Duodenal mucosa (tissue), 2 donors: ENCODE measurements around the gene CELA1.

Source experiments
- H3K27ac ChIP-seq: one replicate; pipeline ENCODE4 v1.7.0; 2013; ENCODE audit warnings: low read depth, low read length
- H3K27me3 ChIP-seq, 2 donors: one replicate each; pipeline ENCODE4 v1.7.0; 2013; ENCODE audit warnings: low read length in 2 of 2, control low read depth in 1 of 2; ENCODE audit not compliant: insufficient read depth in 2 of 2, control insufficient read depth in 1 of 2
- H3K36me3 ChIP-seq, 2 donors: one replicate each; pipeline ENCODE4 v1.7.0; 2013; ENCODE audit warnings: low read length in 2 of 2, control low read depth in 1 of 2; ENCODE audit not compliant: insufficient read depth in 2 of 2, control insufficient read depth in 1 of 2
- H3K4me1 ChIP-seq, 2 donors: one replicate each; pipeline ENCODE4 v1.7.0; 2013; ENCODE audit warnings: low read length in 2 of 2, control low read depth in 1 of 2; ENCODE audit not compliant: insufficient read depth in 2 of 2, control insufficient read depth in 1 of 2
- H3K4me3 ChIP-seq, 2 donors: one replicate each; pipeline ENCODE4 v1.7.0; 2013; ENCODE audit warnings: low read length in 2 of 2, low read depth in 1 of 2
- H3K9ac ChIP-seq, 2 donors: one replicate each; pipeline ENCODE4 v1.7.0; 2013; ENCODE audit warnings: low read length in 2 of 2, low read depth in 1 of 2
- H3K9me3 ChIP-seq, 2 donors: one replicate each; pipeline ENCODE4 v1.7.0; 2013; ENCODE audit warnings: low read length in 2 of 2, control low read depth in 1 of 2; ENCODE audit not compliant: control insufficient read depth in 1 of 2

The CELA1 gene

GRCh38 chr12:51346581-51346980 lies at the start of gene CELA1:
TSS of gene CELA1 (minus strand) at chr12:51346679. CDS start at chr12:51346638, 41 bp downstream.
- Histone ChIP-seq H3K36me3 (no peaks in the 10 kb centered on the region), H3K9me3 (no peaks in the 10 kb centered on the region), H3K4me1 (peaks cover 0 to under 1% of the 10 kb centered on the region in 2 donors), H3K4me3 (no peak within 1 kb of the TSS), H3K9ac (no peak within 1 kb of the TSS), H3K27ac (no peak within 1 kb of the TSS), H3K27me3 (no peaks in the 10 kb centered on the region)

DNA sequence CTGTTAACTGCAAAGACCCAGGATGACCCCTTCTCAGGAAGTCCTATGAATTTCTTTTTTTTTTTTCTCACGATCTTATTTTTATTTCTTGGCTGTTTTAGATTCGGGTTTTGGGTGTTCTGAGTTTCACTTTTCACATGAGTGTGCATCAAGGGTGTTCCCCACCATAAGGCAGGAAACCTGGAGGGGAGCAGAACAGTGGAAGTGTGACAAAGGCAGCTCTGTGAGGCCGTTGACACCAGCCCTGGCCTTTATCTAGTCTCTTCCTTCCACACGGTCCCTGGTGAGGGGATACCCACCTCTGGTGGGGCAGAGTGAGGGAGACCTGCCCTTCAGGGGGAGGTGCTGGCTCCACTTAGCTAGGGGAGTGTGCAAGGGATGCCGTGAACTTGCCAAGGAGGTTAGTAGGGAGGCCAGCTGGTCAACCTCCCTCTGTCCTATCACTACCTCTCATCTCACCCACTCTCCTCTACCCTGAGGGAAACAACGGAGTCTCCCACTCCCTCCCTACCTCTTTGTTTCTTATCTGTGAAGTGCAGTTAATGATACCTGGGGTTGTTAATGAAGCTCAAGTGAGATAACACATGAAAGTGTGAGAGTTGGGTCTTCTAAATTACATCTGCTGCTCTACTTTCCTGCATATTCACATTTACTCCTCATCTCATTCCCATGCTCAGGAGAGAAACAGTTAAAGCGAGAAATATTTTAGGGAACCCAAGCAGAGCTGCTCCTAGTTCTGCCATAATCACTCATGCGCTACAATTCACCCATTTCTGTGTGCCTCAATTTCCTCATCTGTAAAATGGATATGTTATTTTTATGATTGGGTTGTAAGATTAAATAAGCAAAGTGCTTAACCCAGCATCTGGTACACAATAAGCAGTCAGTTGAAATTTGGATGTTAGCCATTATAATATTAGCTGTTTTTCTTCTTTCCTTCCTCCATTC lies 49.1 kb upstream of the CELA1 start:
- H3K9ac ChIP-seq, result peak overlapping the region in 1 of 2 donors; percentile 54
- H3K27me3 ChIP-seq, result no peaks in the 10 kb centered on the region
- no peaks in the 10 kb centered on the region for H3K9me3 ChIP-seq
- H3K36me3 ChIP-seq, result no peaks in the 10 kb centered on the region
- H3K4me1 ChIP-seq, result peaks cover 36 to 46% of the 10 kb centered on the region in 2 donors
- H3K27ac ChIP-seq, result no peak overlapping the region
- H3K4me3 ChIP-seq, result peak overlapping the region; percentile 10 to 33

DNA sequence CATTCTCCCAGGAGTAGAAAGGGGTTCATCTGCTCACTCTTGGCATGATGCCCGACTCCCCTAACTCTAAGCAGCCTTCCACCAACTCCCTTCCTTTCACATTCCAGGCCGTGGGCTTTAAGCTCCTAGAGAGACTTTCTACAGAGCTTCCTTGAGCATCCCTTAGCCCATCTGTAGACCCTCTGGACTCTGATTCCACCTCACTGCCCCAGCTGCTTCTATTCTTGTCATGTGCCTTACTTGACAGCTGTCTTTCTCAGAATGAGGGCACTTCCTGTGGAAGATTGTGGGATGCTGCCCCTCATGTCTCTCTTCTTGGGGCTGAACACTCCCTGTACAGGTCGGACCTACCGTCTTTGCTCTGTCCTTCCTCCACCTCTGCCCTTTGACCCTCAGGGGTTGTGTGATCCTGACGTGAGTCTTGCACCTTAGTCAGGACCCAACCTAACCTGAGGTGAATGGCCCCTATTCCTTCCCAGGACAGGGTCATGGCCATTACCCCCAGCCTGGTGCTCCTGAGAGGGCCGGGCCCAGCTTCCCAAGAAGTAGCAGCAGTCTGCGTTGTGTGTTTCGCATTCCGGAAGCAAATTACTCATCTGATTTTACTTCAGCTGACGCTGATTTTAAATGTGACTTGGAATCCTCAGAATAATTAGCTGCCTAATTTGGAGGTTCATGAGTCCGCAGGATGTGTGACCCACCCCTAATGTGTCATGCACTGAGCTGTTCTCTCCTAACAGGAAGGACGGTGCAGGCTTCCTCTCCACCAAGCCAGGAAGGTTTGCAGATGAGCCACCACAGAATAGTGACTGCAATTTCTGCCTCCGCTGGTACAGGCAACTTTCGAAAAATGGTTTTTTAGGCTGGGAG lies 47.4 kb upstream of the CELA1 start:
- Histone ChIP-seq H3K27me3 (no peaks in the 10 kb centered on the region), H3K27ac (no peak overlapping the region), H3K4me1 (peaks cover 40 to 44% of the 10 kb centered on the region in 2 donors)

DNA sequence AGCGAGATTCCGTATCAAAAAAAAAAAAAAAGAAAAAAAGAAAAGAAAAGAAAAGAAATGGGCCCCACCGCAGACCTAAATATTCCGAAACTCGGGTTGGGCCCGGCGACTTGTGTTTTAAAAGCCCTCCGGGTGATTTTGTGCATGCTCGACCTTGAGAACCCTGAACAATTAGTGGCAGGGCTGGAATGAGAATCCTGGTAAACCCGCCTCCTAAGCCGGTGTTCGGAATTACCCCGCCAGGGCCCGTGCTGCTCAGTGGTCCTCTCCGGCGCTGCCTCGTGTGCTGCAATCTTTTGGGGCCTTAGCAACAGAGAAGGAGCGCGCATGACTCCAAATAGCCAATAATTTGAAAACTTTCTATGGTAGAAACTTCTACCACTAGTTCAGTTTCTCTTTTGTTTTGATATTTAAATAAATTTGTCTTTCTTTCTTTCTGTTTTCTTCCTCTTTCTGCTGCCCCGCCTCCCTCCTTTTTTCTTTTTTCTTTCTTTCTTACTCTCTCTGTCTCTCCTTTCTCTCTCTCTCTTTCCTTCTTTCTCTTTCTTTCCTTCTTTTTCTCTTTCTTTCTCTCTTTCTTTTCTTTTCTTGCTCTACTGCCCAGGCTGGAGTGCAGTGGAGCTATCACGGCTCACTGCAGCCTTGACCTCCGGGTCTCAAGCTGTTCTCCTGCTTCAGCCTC lies 46.2 kb upstream of the CELA1 start:
- Histone ChIP-seq H3K9me3 (no peaks in the 10 kb centered on the region), H3K27me3 (no peaks in the 10 kb centered on the region), H3K9ac (peak overlapping the region in 1 of 2 donors; percentile 28), H3K36me3 (no peaks in the 10 kb centered on the region), H3K27ac (no peak overlapping the region), H3K4me3 (peak overlapping the region; percentile 59 to 78), H3K4me1 (peaks cover 36 to 47% of the 10 kb centered on the region in 2 donors)

More for the DNA sequence above, 47.4 kb upstream of the CELA1 start:
- H3K4me3 ChIP-seq, result peak overlapping the region; percentile 29 to 32
- no peaks in the 10 kb centered on the region for H3K36me3 ChIP-seq
- H3K9ac ChIP-seq, result no peak overlapping the region
- H3K9me3 ChIP-seq, result no peaks in the 10 kb centered on the region

- H3K9me3 ChIP-seq, result no peaks in the 10 kb centered on the region
- no peaks in the 10 kb centered on the region for H3K36me3 ChIP-seq
- H3K27me3 ChIP-seq, result no peaks in the 10 kb centered on the region
- H3K4me3 ChIP-seq, result peak within 1 kb of the TSS; percentile 78 to 84
- H3K4me1 ChIP-seq, result peaks cover 35 to 47% of the 10 kb centered on the region in 2 donors
- peak within 1 kb of the TSS; percentile 29 for H3K27ac ChIP-seq
- H3K9ac ChIP-seq, result peak within 1 kb of the TSS; percentile 72 to 76
These were observed 45.0 kb upstream of the CELA1 start, which contains the start of gene GALNT6 for GRCh38 chr12:51391283-51392123. TSS of gene GALNT6 (minus strand) at chr12:51391406. CDS start at chr12:51379781, 11,625 bp downstream.

GRCh38 chr12:51390891-51391282 lies 44.4 kb upstream of the CELA1 start:
- Histone ChIP-seq H3K27ac (peak overlapping the region; percentile 24), H3K4me3 (peak overlapping the region; percentile 78 to 84), H3K36me3 (no peaks in the 10 kb centered on the region), H3K9ac (peak overlapping the region; percentile 72 to 76), H3K9me3 (no peaks in the 10 kb centered on the region), H3K4me1 (peaks cover 32 to 47% of the 10 kb centered on the region in 2 donors), H3K27me3 (no peaks in the 10 kb centered on the region)

DNA sequence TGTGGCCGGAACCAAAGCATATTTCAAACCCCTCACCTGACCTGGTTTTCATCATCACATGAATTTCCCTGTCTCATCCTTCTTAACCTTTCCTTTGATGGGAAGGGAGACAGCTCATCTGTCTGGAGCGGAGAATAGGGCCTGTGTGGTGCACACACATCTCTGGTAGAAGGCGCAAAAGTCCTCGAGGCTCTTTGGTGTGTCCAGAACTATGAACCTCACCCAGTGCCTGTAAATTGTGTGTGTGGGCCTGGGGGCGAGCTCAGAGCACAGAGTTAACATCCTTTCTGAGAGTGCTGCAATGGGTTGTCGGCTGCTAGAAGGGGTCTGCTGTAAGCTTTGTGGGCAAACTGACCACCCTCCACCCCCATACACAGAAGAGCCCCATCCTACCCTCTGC lies 44.0 kb upstream of the CELA1 start:
- Histone ChIP-seq H3K27ac (no peak overlapping the region), H3K9ac (peak overlapping the region; percentile 72 to 76), H3K4me3 (peak overlapping the region; percentile 78 to 84), H3K27me3 (no peaks in the 10 kb centered on the region), H3K4me1 (peaks cover 28 to 43% of the 10 kb centered on the region in 2 donors), H3K9me3 (no peaks in the 10 kb centered on the region), H3K36me3 (no peaks in the 10 kb centered on the region)

- H3K27ac ChIP-seq, result no peak overlapping the region
- H3K4me3 ChIP-seq, result no peak overlapping the region
- no peak overlapping the region for H3K9ac ChIP-seq
- H3K9me3 ChIP-seq, result no peaks in the 10 kb centered on the region
- H3K36me3 ChIP-seq, result no peaks in the 10 kb centered on the region
- H3K4me1 ChIP-seq, result peaks cover 24 to 37% of the 10 kb centered on the region in 2 donors
- no peaks in the 10 kb centered on the region for H3K27me3 ChIP-seq
These were observed 43.0 kb upstream of the CELA1 start for GRCh38 chr12:51389302-51389999.
